Endothelial cell of umbilical vein (primary cell): ENCODE results near the gene OR2H2. TPM values are rescaled to one million over a fixed set of nuclear protein-coding genes. Genes with fewer than 3 reads are reported as not detected.

Experiments used
- BruUV-seq: library from RNA; stranded (reverse); fragments of 400-500 nt; replicated peaks from 2 replicates; lab custom pipeline; 2021; lab: Mats Ljungman, UMichigan
- CTCF ChIA-PET: fragments of 300-600, 350-600 bp; sonication (Branson Sonifier 250); formaldehyde crosslinking; loops from one replicate; lab custom pipeline; 2021; ENCODE audit warnings: antibody characterized with exemption, inconsistent platforms; lab: Charles Lee
- POLR2A ChIA-PET: fragments of 300-600, 350-600 bp; sonication (Branson Sonifier 250); formaldehyde crosslinking; loops from one replicate; lab custom pipeline; 2021; ENCODE audit warnings: antibody characterized with exemption, inconsistent platforms; lab: Charles Lee
- DNase-seq: peaks from one replicate; pipeline ENCODE4 v3.0.0-alpha.2; 2011; ENCODE audit warnings: low read depth, low spot score
- FAIRE-seq: peaks from 2 replicates; lab custom pipeline; 2011; peaks lifted over from hg19 to GRCh38; lab: Jason Lieb, UNC
- H2AFZ ChIP-seq: 2 replicates; pipeline ENCODE4 v1.6.0; 2012; ENCODE audit warnings: low read depth, low read length, control low read depth, inconsistent platforms
- H3K27ac ChIP-seq: 2 replicates; pipeline ENCODE4 v1.5.1; 2011; ENCODE audit warnings: low read depth, mild to moderate bottlenecking, control low read depth, low read length, moderate library complexity; ENCODE audit not compliant: insufficient read depth
- H3K27me3 ChIP-seq, 2 experiments: 2 replicates each; pipeline versions ENCODE4 v1.6.0 to v1.6.1; 2011; ENCODE audit warnings: low read length in 2 of 2, mixed read lengths in 1 of 2; ENCODE audit not compliant: control insufficient read depth in 2 of 2, insufficient read depth in 2 of 2
- H3K36me3 ChIP-seq, 2 experiments: 2 replicates in 1 of 2; 3 replicates in 1 of 2; pipeline ENCODE4 v1.5.1; 2011; ENCODE audit warnings: low read length in 2 of 2, mild to moderate bottlenecking in 1 of 2, moderate library complexity in 1 of 2; ENCODE audit not compliant: control insufficient read depth in 2 of 2, insufficient read depth in 2 of 2; ENCODE audit errors: extremely low read depth in 1 of 2
- H3K4me1 ChIP-seq: 3 replicates; pipeline ENCODE4 v1.5.1; 2011; ENCODE audit warnings: mild to moderate bottlenecking, low read length; ENCODE audit not compliant: control insufficient read depth, insufficient read depth; ENCODE audit errors: extremely low read depth
- H3K4me2 ChIP-seq: 2 replicates; pipeline ENCODE4 v1.6.1; 2011; ENCODE audit warnings: low read length, control low read depth, mixed read lengths; ENCODE audit not compliant: insufficient read depth
- H3K4me3 ChIP-seq, 3 experiments: fragments of 200-600 bp in 1 of 3; sonication (generic), shearing (Covaris generic) in 1 of 3; replicated peaks in 1 of 3; 2 replicates each; pipeline ENCODE4 v1.5.1; 2011 to 2016; ENCODE audit warnings: control low read depth in 3 of 3, low read length in 3 of 3, mild to moderate bottlenecking in 2 of 3, inconsistent platforms in 1 of 3, low read depth in 1 of 3, moderate library complexity in 1 of 3; ENCODE audit not compliant: insufficient read depth in 1 of 3
- H3K79me2 ChIP-seq: 2 replicates; pipeline ENCODE4 v1.6.0; 2012; ENCODE audit warnings: low read length, inconsistent platforms; ENCODE audit not compliant: control insufficient read depth, insufficient read depth
- H3K9ac ChIP-seq: replicated peaks from 2 replicates; pipeline ENCODE3; 2011; ENCODE audit warnings: low read length, control low read depth; ENCODE audit not compliant: insufficient read depth; ENCODE audit errors: extremely low read depth
- H3K9me1 ChIP-seq: replicated peaks from 3 replicates; pipeline ENCODE4 v1.6.0; 2011; ENCODE audit warnings: mild to moderate bottlenecking, low read length; ENCODE audit not compliant: control insufficient read depth, insufficient read depth; ENCODE audit errors: extremely low read depth
- H3K9me3 ChIP-seq: replicated peaks from 2 replicates; pipeline ENCODE4 v1.5.1; 2012; ENCODE audit warnings: low read length, inconsistent platforms; ENCODE audit not compliant: control insufficient read depth, insufficient read depth
- H4K20me1 ChIP-seq: replicated peaks from 2 replicates; pipeline ENCODE3; 2011; ENCODE audit warnings: mild to moderate bottlenecking, low read length; ENCODE audit not compliant: control insufficient read depth, insufficient read depth; ENCODE audit errors: extremely low read depth
- CTCF ChIP-seq, 2 donors: IDR thresholded peaks; 1 replicate in 1 of 2; 2 replicates in 1 of 2; pipeline ENCODE4 v1.5.1; 2011; ENCODE audit warnings: low read length in 2 of 2, mild to moderate bottlenecking in 2 of 2, moderate library complexity in 2 of 2, control low read depth in 1 of 2, inconsistent platforms in 1 of 2, low read depth in 1 of 2; ENCODE audit not compliant: insufficient read depth in 1 of 2; ENCODE audit errors: extremely low read depth in 1 of 2
- EZH2 ChIP-seq: IDR thresholded peaks from 2 replicates; pipeline ENCODE4 v1.6.1; 2012; ENCODE audit warnings: borderline replicate concordance, low read depth, mild to moderate bottlenecking, moderate library complexity, low read length, inconsistent platforms; ENCODE audit not compliant: severe bottlenecking
- FOS ChIP-seq: IDR thresholded peaks from 2 replicates; pipeline ENCODE4 v1.6.1; 2011; ENCODE audit warnings: mild to moderate bottlenecking, low read length, moderate library complexity, borderline replicate concordance; ENCODE audit not compliant: insufficient read depth
- GATA2 ChIP-seq: IDR thresholded peaks from 2 replicates; pipeline ENCODE4 v1.7.0; 2011; ENCODE audit warnings: low read depth, mild to moderate bottlenecking, moderate library complexity, mixed read lengths, low read length; ENCODE audit not compliant: insufficient read length, insufficient read depth
- JUN ChIP-seq: IDR thresholded peaks from 2 replicates; pipeline ENCODE4 v1.6.1; 2011; ENCODE audit warnings: borderline replicate concordance, low read depth; ENCODE audit not compliant: insufficient read length, insufficient read depth
- MAX ChIP-seq: IDR thresholded peaks from 2 replicates; pipeline ENCODE4 v1.6.1; 2011; ENCODE audit not compliant: insufficient read depth, insufficient read length
- MYC ChIP-seq: IDR thresholded peaks from one replicate; pipeline ENCODE4 v1.6.1; 2011; ENCODE audit warnings: mild to moderate bottlenecking, low read depth, low read length
- POLR2A ChIP-seq: IDR thresholded peaks from 2 replicates; pipeline ENCODE4 v1.6.1; 2012; ENCODE audit warnings: low read depth, mild to moderate bottlenecking, control low read depth, low read length
- POLR2AphosphoS5 ChIP-seq: IDR thresholded peaks from 2 replicates; pipeline ENCODE4 v1.6.1; 2012; ENCODE audit warnings: low read depth, mild to moderate bottlenecking, control low read depth, low read length, moderate library complexity; ENCODE audit not compliant: insufficient read depth
- dilution Hi-C: fragments of 300-500 bp; cut with MboI; formaldehyde crosslinking; loops from one replicate; pipeline ENCODE4 v1.15.0; 2019; ENCODE audit warnings: low sequenced_read_pairs; ENCODE audit not compliant: extremely low pct_ligation_motif_present
- intact Hi-C: fragments of 100-400 bp; cut with micrococcal nuclease; formaldehyde crosslinking; loops from one replicate; pipeline ENCODE4 v1.10.0; 2022
- polyA plus RNA-seq, 4 experiments: library from polyadenylated mRNA; depleted of rRNA in 3 of 4; stranded (reverse) in 3 of 4; unstranded in 1 of 4; fragments of >200 nt; gene quantifications; 2 replicates each; pipeline versions ENCODE4 v1.2.1 to v1.2.3, GENCODE V29; 2011 to 2012; ENCODE audit warnings: missing spikeins in 1 of 4
- total RNA-seq: library from RNA; stranded (reverse); gene quantifications from 2 replicates; pipeline ENCODE4 v1.2.3, GENCODE V29; 2021

The OR2H2 gene
- total and polyA plus RNA-seq, 2 donors (not counting 3 experiments of a cell fraction or from before 2014, with no cell fraction given): not detected

- CTCF ChIA-PET: interaction anchor here (0.6 to 3.8 kb wide), 9 partner anchors 8 to 76 kb away, joined by 3 to 23 read pairs (median 3); no protein-coding TSS in a partner anchor
- TF ChIP-seq CTCF (IDR thresholded peaks at IDR 0.05; ENCODE audit: extremely low read depth in 1 of 2, insufficient read depth in 1 of 2, low read depth in 1 of 2, low read length in 2 of 2): peak; percentile 58 to 91
- no peak for TF ChIP-seq JUN
- dilution Hi-C loops: no loop called here
- Histone ChIP-seq H3K27ac (peak overlapping the region; percentile 9), H2AFZ (peak overlapping the region; percentile 45), H3K36me3 (peaks cover 0 to under 1% of the 10 kb centered on the region in 2 experiments), H3K4me3 (peak overlapping the region; percentile 29 to 58 (median 43)), H3K4me2 (peak overlapping the region; percentile 55), H3K9me1 (no peaks in the 10 kb centered on the region), H3K79me2 (no peaks in the 10 kb centered on the region), H3K4me1 (peaks cover 28% of the 10 kb centered on the region), H3K9ac (peak overlapping the region; percentile 15), H3K9me3 (no peaks in the 10 kb centered on the region), H4K20me1 (no peaks in the 10 kb centered on the region), H3K27me3 (no peaks in the 10 kb centered on the region)
- POLR2A ChIA-PET: interaction anchor here (0.8 to 1.6 kb wide), 2 partner anchors 16 to 22 kb away, joined by 3 to 8 read pairs; no protein-coding TSS in a partner anchor
- no TSS peak for BruUV-seq
- peak; percentile 82 for DNase-seq
- intact Hi-C loops: loop anchor here (2.0 to 5.0 kb wide), 2 partner anchors 612 to 1291 kb away; partner anchors contain the start of gene ZSCAN31
- peak; percentile 96 for FAIRE-seq
Measured at GRCh38 chr6:29628419-29629281, 43.7 kb downstream of the OR2H2 start.

GRCh38 chr6:29629571-29629970, 44.6 kb downstream of the OR2H2 start:
- H3K27me3 ChIP-seq: no peaks in the 10 kb centered on the region
- BruUV-seq: no TSS peak
- ChIA-PET POLR2A (interaction anchor here (0.7 kb wide), 1 partner anchor 21 kb away, joined by 3 read pairs; no protein-coding TSS in a partner anchor), CTCF (interaction anchor here (1.4 to 2.6 kb wide), 2 partner anchors 9 to 24 kb away, joined by 3 to 8 read pairs; no protein-coding TSS in a partner anchor)
- TF ChIP-seq MAX: no peak
- TF ChIP-seq FOS: no peak
- TF ChIP-seq CTCF (IDR thresholded peaks at IDR 0.05; ENCODE audit: extremely low read depth in 1 of 2, insufficient read depth in 1 of 2, low read depth in 1 of 2, low read length in 2 of 2): no peak
- no peak for TF ChIP-seq MYC
- no peak for TF ChIP-seq POLR2AphosphoS5
- no peak for TF ChIP-seq GATA2
- no peak for TF ChIP-seq JUN
- no peak for TF ChIP-seq POLR2A
- no peak for TF ChIP-seq EZH2
- peak overlapping the region; percentile 37 for H3K4me2 ChIP-seq
- no peak overlapping the region for H2AFZ ChIP-seq
- H3K27ac ChIP-seq: no peak overlapping the region
- dilution Hi-C loops (no loop called here), intact Hi-C loops (loop anchor here (2.0 to 5.0 kb wide), 2 partner anchors 613 to 1292 kb away; partner anchors contain the start of gene ZSCAN31)
- no peak overlapping the region for H3K4me3 ChIP-seq
- no peak for FAIRE-seq
- peaks cover 28% of the 10 kb centered on the region for H3K4me1 ChIP-seq
- no peaks in the 10 kb centered on the region for H3K36me3 ChIP-seq
- no peak overlapping the region for H3K9ac ChIP-seq
- no peaks in the 10 kb centered on the region for H4K20me1 ChIP-seq
- H3K9me1 ChIP-seq: no peaks in the 10 kb centered on the region
- H3K9me3 ChIP-seq: no peaks in the 10 kb centered on the region
- DNase-seq: no peak
- H3K79me2 ChIP-seq: no peaks in the 10 kb centered on the region
